IPS DF 6.9 (cell line): ENCODE results near the gene VPS13D.

ENCODE experiments used
- DNase-seq: peaks from one replicate; pipeline ENCODE4 v3.0.0-alpha.2; 2013; ENCODE audit warnings: low read depth, low spot score
- H3K27ac ChIP-seq: one replicate; pipeline ENCODE4 v1.5.1; 2013; ENCODE audit warnings: low read length, control low read depth
- H3K27me3 ChIP-seq: 2 replicates; pipeline ENCODE4 v1.6.1; 2013; ENCODE audit warnings: mild to moderate bottlenecking, low read length; ENCODE audit not compliant: control insufficient read depth, insufficient read depth
- H3K36me3 ChIP-seq: 2 replicates; pipeline ENCODE4 v1.6.1; 2013; ENCODE audit warnings: low read length; ENCODE audit not compliant: control insufficient read depth, insufficient read depth
- H3K4me1 ChIP-seq: 2 replicates; pipeline ENCODE4 v1.6.1; 2013; ENCODE audit warnings: low read length; ENCODE audit not compliant: control insufficient read depth, insufficient read depth
- H3K4me3 ChIP-seq: 2 replicates; pipeline ENCODE4 v1.5.1; 2013; ENCODE audit warnings: mild to moderate bottlenecking, low read length
- H3K9me3 ChIP-seq: 2 replicates; pipeline ENCODE4 v1.6.1; 2013; ENCODE audit warnings: low read length, inconsistent platforms; ENCODE audit not compliant: control insufficient read depth, insufficient read depth
- WGBS: extraction: QIAGEN DNeasy Blood & Tissue Kit; methylation state at CpG from one replicate; pipeline ENCODE4 v1.1.7; 2013; ENCODE audit warnings: mixed read lengths, missing lambda C conversion rate; ENCODE audit not compliant: insufficient read length, insufficient coverage; 5-methylcytosine and 5-hydroxymethylcytosine counted together

The VPS13D gene

GRCh38 chr1:12490532-12491142 is 260.8 kb downstream of the VPS13D start:
- Histone ChIP-seq H3K36me3 (no peaks in the 10 kb centered on the region), H3K9me3 (no peaks in the 10 kb centered on the region), H3K27ac (no peak overlapping the region), H3K4me1 (no peaks in the 10 kb centered on the region), H3K27me3 (0 out of 2 replicates have a peak, but pooled peaks cover 1% of the 10 kb centered on the region), H3K4me3 (no peak overlapping the region)
- no CpG with 5 or more reads among the region's 11 CpGs for WGBS
- DNase-seq = no peak

GRCh38 chr1:12491656-12492055 is 261.8 kb downstream of the VPS13D start:
- no peak for DNase-seq
- no peak overlapping the region for H3K27ac ChIP-seq
- H3K27me3 ChIP-seq = 0 out of 2 replicates have a peak, but pooled peaks cover 1% of the 10 kb centered on the region
- no peaks in the 10 kb centered on the region for H3K4me1 ChIP-seq
- H3K4me3 ChIP-seq = no peak overlapping the region
- no peaks in the 10 kb centered on the region for H3K36me3 ChIP-seq
- H3K9me3 ChIP-seq = no peaks in the 10 kb centered on the region
- WGBS = no CpG with 5 or more reads among the region's 5 CpGs

- no CpG with 5 or more reads among the region's 11 CpGs for WGBS
These were observed 265.9 kb downstream of the VPS13D start for GRCh38 chr1:12495725-12496124.

GRCh38 chr1:12496154-12496961 is 266.5 kb downstream of the VPS13D start:
- no peaks in the 10 kb centered on the region for H3K9me3 ChIP-seq
- H3K27ac ChIP-seq = no peak overlapping the region
- H3K36me3 ChIP-seq = no peaks in the 10 kb centered on the region
- DNase-seq = no peak
- H3K4me3 ChIP-seq = no peak overlapping the region
- H3K27me3 ChIP-seq = 0 out of 2 replicates have a peak, but pooled peaks cover 1% of the 10 kb centered on the region
- no CpG with 5 or more reads among the region's 9 CpGs for WGBS
- H3K4me1 ChIP-seq = no peaks in the 10 kb centered on the region

More at GRCh38 chr1:12495725-12496124, 265.9 kb downstream of the VPS13D start:
- Histone ChIP-seq H3K36me3 (no peaks in the 10 kb centered on the region), H3K4me3 (no peak overlapping the region), H3K9me3 (no peaks in the 10 kb centered on the region), H3K27me3 (0 out of 2 replicates have a peak, but pooled peaks cover 1% of the 10 kb centered on the region), H3K4me1 (no peaks in the 10 kb centered on the region), H3K27ac (no peak overlapping the region)
- no peak for DNase-seq

- no peak overlapping the region for H3K27ac ChIP-seq
- no CpG with 5 or more reads among the region's 13 CpGs for WGBS
- H3K9me3 ChIP-seq = no peaks in the 10 kb centered on the region
- 0 out of 2 replicates have a peak, but pooled peaks cover 1% of the 10 kb centered on the region for H3K27me3 ChIP-seq
- H3K4me3 ChIP-seq = no peak overlapping the region
- H3K4me1 ChIP-seq = no peaks in the 10 kb centered on the region
- no peak for DNase-seq
- no peaks in the 10 kb centered on the region for H3K36me3 ChIP-seq
These were observed 269.9 kb downstream of the VPS13D start for GRCh38 chr1:12499539-12500240.

GRCh38 chr1:12501661-12502060 is 271.8 kb downstream of the VPS13D start:
- H3K4me3 ChIP-seq = no peak overlapping the region
- no peaks in the 10 kb centered on the region for H3K27me3 ChIP-seq
- no CpG with 5 or more reads among the region's 9 CpGs for WGBS
- H3K36me3 ChIP-seq = no peaks in the 10 kb centered on the region
- no peaks in the 10 kb centered on the region for H3K9me3 ChIP-seq
- no peak overlapping the region for H3K27ac ChIP-seq
- no peaks in the 10 kb centered on the region for H3K4me1 ChIP-seq
- DNase-seq = no peak

GRCh38 chr1:12502336-12503109 is 272.7 kb downstream of the VPS13D start:
- no peaks in the 10 kb centered on the region for H3K4me1 ChIP-seq
- no peaks in the 10 kb centered on the region for H3K27me3 ChIP-seq
- no peaks in the 10 kb centered on the region for H3K36me3 ChIP-seq
- H3K4me3 ChIP-seq = no peak overlapping the region
- no peaks in the 10 kb centered on the region for H3K9me3 ChIP-seq
- WGBS = 100% methylated on average over 1 of the region's 11 CpGs
- no peak for DNase-seq
- no peak overlapping the region for H3K27ac ChIP-seq

GRCh38 chr1:12503709-12504108 is 273.9 kb downstream of the VPS13D start:
- Histone ChIP-seq H3K9me3 (no peaks in the 10 kb centered on the region), H3K27me3 (no peaks in the 10 kb centered on the region), H3K4me3 (no peak overlapping the region), H3K27ac (no peak overlapping the region), H3K4me1 (no peaks in the 10 kb centered on the region), H3K36me3 (no peaks in the 10 kb centered on the region)
- no peak for DNase-seq
- no CpG with 5 or more reads among the region's 8 CpGs for WGBS

- WGBS = no CpG with 5 or more reads among the region's 11 CpGs
- Histone ChIP-seq H3K27ac (no peak overlapping the region), H3K4me1 (no peaks in the 10 kb centered on the region), H3K36me3 (no peaks in the 10 kb centered on the region), H3K9me3 (no peaks in the 10 kb centered on the region), H3K27me3 (no peaks in the 10 kb centered on the region), H3K4me3 (no peak overlapping the region)
- DNase-seq = no peak
These were observed 274.8 kb downstream of the VPS13D start for GRCh38 chr1:12504601-12505000.

GRCh38 chr1:12505231-12505630 is 275.4 kb downstream of the VPS13D start:
- H3K36me3 ChIP-seq = no peaks in the 10 kb centered on the region
- H3K27ac ChIP-seq = no peak overlapping the region
- H3K9me3 ChIP-seq = no peaks in the 10 kb centered on the region
- H3K4me1 ChIP-seq = no peaks in the 10 kb centered on the region
- no CpG with 5 or more reads among the region's 10 CpGs for WGBS
- H3K4me3 ChIP-seq = no peak overlapping the region
- no peaks in the 10 kb centered on the region for H3K27me3 ChIP-seq
- DNase-seq = no peak
